Measurements from ENCODE around the gene CHMP1A. TPM values are rescaled to one million over a fixed set of nuclear protein-coding genes. Genes with fewer than 3 reads are reported as not detected.

The CHMP1A gene
- total RNA-seq, 4 donors from 2014 or later = 71.8 to 125 (median 86.6) TPM

DNA sequence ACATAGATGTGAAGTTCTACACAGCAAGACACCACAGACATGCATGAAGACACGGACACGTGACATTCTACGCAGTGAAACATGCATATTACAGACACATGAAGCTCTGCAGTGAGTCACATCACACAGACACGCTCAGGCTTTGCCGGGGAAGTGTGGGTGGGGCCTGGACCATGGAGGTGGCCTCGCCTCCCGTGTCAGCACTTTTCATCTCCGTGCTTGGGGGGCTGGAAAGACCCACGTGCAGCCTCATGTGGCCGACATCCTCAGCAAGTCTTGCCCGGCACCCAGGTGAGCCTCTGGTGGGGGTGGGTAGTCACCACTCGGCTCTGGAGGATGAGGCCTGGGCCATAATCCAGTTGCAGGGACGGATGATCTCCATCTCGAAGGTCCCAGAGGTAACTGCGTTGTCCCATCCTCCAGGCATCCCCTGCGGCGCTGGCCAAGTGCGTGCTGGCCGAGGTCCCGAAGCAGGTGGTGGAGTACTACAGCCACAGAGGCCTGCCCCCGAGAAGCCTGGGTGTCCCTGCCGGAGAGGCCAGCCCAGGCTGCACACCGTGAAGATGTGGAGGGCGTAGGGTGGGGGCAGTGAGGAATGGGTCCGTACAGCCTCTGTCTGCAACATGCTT is 61.3 kb downstream of the CHMP1A start:
- H3K9me3 ChIP-seq = no peaks in the 10 kb centered on the region
- no CpG with 5 or more reads among the region's 25 CpGs for WGBS
- no peak overlapping the region for H3K4me3 ChIP-seq

GRCh38 chr16:89595330-89596060 is 62.0 kb downstream of the CHMP1A start:
- DNase-seq (ENCODE audit: low spot score in 2 of 2) = no peak
- no peaks in the 10 kb centered on the region for H3K36me3 ChIP-seq
- H3K4me1 ChIP-seq = peaks cover 5% of the 10 kb centered on the region
- no peak overlapping the region for H3K4me3 ChIP-seq
- H3K27me3 ChIP-seq = no peaks in the 10 kb centered on the region
- H3K27ac ChIP-seq = no peak overlapping the region
- WGBS = 95% methylated on average over 30 of the region's 47 CpGs
- H3K9me3 ChIP-seq = no peaks in the 10 kb centered on the region
- TF ChIP-seq CTCF (IDR thresholded peaks at IDR 0.05) (no peak), POLR2A (IDR thresholded peaks at IDR 0.05) (no peak), EP300 (IDR thresholded peaks at IDR 0.05) (no peak), POLR2AphosphoS5 (IDR thresholded peaks at IDR 0.05) (no peak)

More for the DNA sequence above, 61.3 kb downstream of the CHMP1A start:
- TF ChIP-seq POLR2AphosphoS5 (IDR thresholded peaks at IDR 0.05) (no peak), POLR2A (IDR thresholded peaks at IDR 0.05) (no peak), EP300 (IDR thresholded peaks at IDR 0.05) (no peak), CTCF (IDR thresholded peaks at IDR 0.05) (no peak)
- H3K27ac ChIP-seq = no peak overlapping the region
- H3K27me3 ChIP-seq = no peaks in the 10 kb centered on the region
- DNase-seq (ENCODE audit: low spot score in 2 of 2) = no peak
- H3K4me1 ChIP-seq = peaks cover 5% of the 10 kb centered on the region
- no peaks in the 10 kb centered on the region for H3K36me3 ChIP-seq

Other genes with a start within 250 kb of the CHMP1A start
- 100 to 1,000 TPM in 3 of 4 donors, 10 to 100 TPM in 1; 85.4 to 212 (median 127) TPM for gene ANKRD11, start 167.1 kb downstream of the CHMP1A start, total RNA-seq
- 100 to 1,000 TPM; 131 to 324 (median 144) TPM for gene SPG7, start 149.3 kb downstream of the CHMP1A start, total RNA-seq
- 1,000 to 10,000 TPM; 4,033 to 9,308 (median 7,964) TPM for gene RPL13, start 97.0 kb downstream of the CHMP1A start, total RNA-seq
- gene CPNE7, start 82.0 kb downstream of the CHMP1A start, total RNA-seq = 10 to 100 TPM in 1 of 4 donors, 1 to 10 TPM in 1, under 1 TPM in 1, not detected in 1; 0.51 to 12.9 (median 2.9) TPM
- gene DPEP1, start 44.1 kb downstream of the CHMP1A start, total RNA-seq = 1 to 10 TPM in 3 of 4 donors, not detected in 1; 1.3 to 2.3 (median 2.2) TPM
- 1 to 10 TPM; 3.2 to 9.7 (median 4.4) TPM for gene SPATA33, start 128 bp upstream of the CHMP1A start, total RNA-seq
- gene CDK10, start 29.0 kb upstream of the CHMP1A start, total RNA-seq = 100 to 1,000 TPM in 1 of 4 donors, 10 to 100 TPM in 3; 42.8 to 118 (median 55.0) TPM
- 10 to 100 TPM; 14.1 to 32.3 (median 21.5) TPM for gene SPATA2L, start 44.0 kb upstream of the CHMP1A start, total RNA-seq
- gene VPS9D1, start 63.2 kb upstream of the CHMP1A start, total RNA-seq = 10 to 100 TPM in 3 of 4 donors, 1 to 10 TPM in 1; 9.1 to 13.5 (median 10.2) TPM
- gene ZNF276, start 63.8 kb upstream of the CHMP1A start, total RNA-seq = 100 to 1,000 TPM in 1 of 4 donors, 10 to 100 TPM in 3; 39.8 to 106 (median 46.0) TPM
- 10 to 100 TPM in 1 of 4 donors, 1 to 10 TPM in 3; 2.8 to 11.3 (median 8.1) TPM for gene FANCA, start 158.9 kb upstream of the CHMP1A start, total RNA-seq
- 1 to 10 TPM; 4.5 to 6.6 (median 5.5) TPM for gene SPIRE2, start 170.8 kb upstream of the CHMP1A start, total RNA-seq
- 100 to 1,000 TPM; 166 to 260 (median 182) TPM for gene TCF25, start 215.9 kb upstream of the CHMP1A start, total RNA-seq

Measured in suprapubic skin (tissue), 4 donors.